CD14-positive monocyte (primary cell): ENCODE measurements around the gene SCN8A. TPM values are rescaled to one million over a fixed set of nuclear protein-coding genes. Genes with fewer than 3 reads are reported as not detected.

Experiments
- DNase-seq, 3 donors: peaks; one replicate each; pipeline ENCODE4 v3.0.0-alpha.2; 2011 to 2022
- H2AFZ ChIP-seq: 2 replicates; pipeline ENCODE4 v1.6.0; 2012; ENCODE audit warnings: mild to moderate bottlenecking, low read depth, low read length, inconsistent platforms; ENCODE audit not compliant: insufficient read depth, poor library complexity, severe bottlenecking
- H3K27ac ChIP-seq, 2 donors: 1 replicate in 1 of 2; 2 replicates in 1 of 2; pipeline ENCODE4 v1.5.1; 2012 to 2013; ENCODE audit warnings: low read length in 2 of 2, control low read depth in 1 of 2, inconsistent platforms in 1 of 2, low read depth in 1 of 2, mild to moderate bottlenecking in 1 of 2
- H3K27me3 ChIP-seq, 2 donors: one replicate each; pipeline versions ENCODE4 v1.6.0 to v1.6.1; 2011 to 2013; ENCODE audit warnings: low read length in 2 of 2; ENCODE audit not compliant: control insufficient read depth in 2 of 2, insufficient read depth in 2 of 2
- H3K36me3 ChIP-seq, 2 donors: replicated peaks in 1 of 2; 1 replicate in 1 of 2; 2 replicates in 1 of 2; pipeline versions ENCODE4 v1.5.1 to v1.6.1; 2012 to 2013; ENCODE audit warnings: low read length in 2 of 2, control low read depth in 1 of 2, inconsistent platforms in 1 of 2, mild to moderate bottlenecking in 1 of 2; ENCODE audit not compliant: insufficient read depth in 2 of 2, control insufficient read depth in 1 of 2
- H3K4me1 ChIP-seq, 2 donors: 1 replicate in 1 of 2; 2 replicates in 1 of 2; pipeline versions ENCODE4 v1.5.1 to v1.6.1; 2012 to 2013; ENCODE audit warnings: low read length in 2 of 2, control low read depth in 1 of 2, inconsistent platforms in 1 of 2, mild to moderate bottlenecking in 1 of 2, moderate library complexity in 1 of 2; ENCODE audit not compliant: insufficient read depth in 2 of 2, control insufficient read depth in 1 of 2
- H3K4me2 ChIP-seq: replicated peaks from 2 replicates; pipeline ENCODE3; 2012; ENCODE audit warnings: low read length, moderate library complexity, mild to moderate bottlenecking; ENCODE audit not compliant: poor library complexity, severe bottlenecking; ENCODE audit errors: extremely low read depth
- H3K4me3 ChIP-seq, 3 experiments: fragments of 200-600 bp in 1 of 3; sonication (generic) in 1 of 3; replicated peaks in 1 of 3; 1 replicate in 2 of 3; 2 replicates in 1 of 3; pipeline ENCODE4 v1.5.1; 2011 to 2013; ENCODE audit warnings: low read length in 3 of 3, mild to moderate bottlenecking in 3 of 3, control low read depth in 2 of 3, low read depth in 2 of 3, inconsistent platforms in 1 of 3, moderate library complexity in 1 of 3
- H3K79me2 ChIP-seq: 2 replicates; pipeline ENCODE4 v1.6.0; 2012; ENCODE audit warnings: mild to moderate bottlenecking, control low read depth, inconsistent platforms, low read length, moderate library complexity; ENCODE audit not compliant: insufficient read depth
- H3K9ac ChIP-seq: 2 replicates; pipeline ENCODE4 v1.6.0; 2017; ENCODE audit warnings: low read length, mild to moderate bottlenecking; ENCODE audit not compliant: insufficient read depth, poor library complexity, severe bottlenecking
- H3K9me3 ChIP-seq, 2 donors: replicated peaks in 1 of 2; 1 replicate in 1 of 2; 2 replicates in 1 of 2; pipeline versions ENCODE4 v1.5.1 to v1.6.1; 2012 to 2013; ENCODE audit warnings: low read length in 2 of 2, control low read depth in 1 of 2; ENCODE audit not compliant: control insufficient read depth in 1 of 2, insufficient read depth in 1 of 2
- H4K20me1 ChIP-seq: 2 replicates; pipeline ENCODE4 v1.6.0; 2012; ENCODE audit warnings: mild to moderate bottlenecking, low read length, control low read depth, moderate library complexity; ENCODE audit not compliant: insufficient read depth
- H3K27ac Mint-ChIP-seq, 7 donors: one replicate each; pipeline ENCODE4 v1.8.0; 2020; ENCODE audit warnings: mild to moderate bottlenecking in 7 of 7, mixed read lengths in 7 of 7, moderate library complexity in 6 of 7, inconsistent platforms in 2 of 7
- H3K27me3 Mint-ChIP-seq, 3 donors: one replicate each; pipeline ENCODE4 v1.8.0; 2021 to 2022; ENCODE audit warnings: low read depth in 3 of 3, mild to moderate bottlenecking in 3 of 3, mixed read lengths in 3 of 3, moderate library complexity in 3 of 3, inconsistent platforms in 1 of 3
- H3K36me3 Mint-ChIP-seq, 2 donors: one replicate each; pipeline ENCODE4 v1.8.0; 2020; ENCODE audit warnings: mixed read lengths in 2 of 2, inconsistent platforms in 1 of 2, mild to moderate bottlenecking in 1 of 2
- H3K4me1 Mint-ChIP-seq: one replicate; pipeline ENCODE4 v1.8.0; 2020; ENCODE audit warnings: mild to moderate bottlenecking, mixed read lengths
- H3K4me3 Mint-ChIP-seq, 2 donors: one replicate each; pipeline ENCODE4 v1.8.0; 2020; ENCODE audit warnings: mild to moderate bottlenecking in 2 of 2, mixed read lengths in 2 of 2, moderate library complexity in 1 of 2
- H3K9me3 Mint-ChIP-seq, 7 donors: one replicate each; pipeline ENCODE4 v1.8.0; 2020 to 2022; ENCODE audit warnings: mixed read lengths in 7 of 7, mild to moderate bottlenecking in 6 of 7, moderate library complexity in 6 of 7, inconsistent platforms in 2 of 7
- CTCF ChIP-seq: fragments of 200-600 bp; IDR thresholded peaks from one replicate; pipeline ENCODE4 v1.8.0; 2022; ENCODE audit warnings: antibody characterized with exemption, mild to moderate bottlenecking
- WGBS: methylation state at CpG from one replicate; pipeline ENCODE4 v1.1.5; 2013; ENCODE audit warnings: missing lambda C conversion rate; ENCODE audit not compliant: insufficient coverage; 5-methylcytosine and 5-hydroxymethylcytosine counted together
- intact Hi-C, 2 donors: fragments of 100-400 bp; cut with micrococcal nuclease; formaldehyde crosslinking; loops; one replicate each; pipeline versions ENCODE4 v1.15.0 to v1.15.1; 2023
- polyA plus RNA-seq, 3 donors: library from polyadenylated mRNA; depleted of rRNA in 1 of 3; unstranded in 2 of 3; stranded (reverse) in 1 of 3; fragments of 300-500 nt in 2 of 3; fragments of >200 nt in 1 of 3; fragmentation: Illumina TruSeq in 2 of 3; gene quantifications; 1 replicate in 2 of 3; 2 replicates in 1 of 3; pipeline ENCODE4 v1.2.3, GENCODE V29; 2012 to 2021

SCN8A gene
- polyA plus RNA-seq, 3 donors = 0.03 TPM; not detected in 2

- Mint-ChIP-seq H3K9me3 (no peaks in the 10 kb centered on the region), H3K4me1 (no peaks in the 10 kb centered on the region), H3K27ac (no peak overlapping the region), H3K36me3 (no peaks in the 10 kb centered on the region), H3K4me3 (no peak overlapping the region), H3K27me3 (peaks cover 0 to 3% (median 3%) of the 10 kb centered on the region in 3 donors)
- Histone ChIP-seq H2AFZ (no peak overlapping the region), H3K27ac (no peak overlapping the region), H3K9me3 (no peaks in the 10 kb centered on the region), H3K36me3 (no peaks in the 10 kb centered on the region), H3K27me3 (no peaks in the 10 kb centered on the region), H3K4me1 (no peaks in the 10 kb centered on the region), H3K4me3 (no peak overlapping the region), H3K79me2 (no peaks in the 10 kb centered on the region), H4K20me1 (no peaks in the 10 kb centered on the region), H3K4me2 (no peak overlapping the region), H3K9ac (no peak overlapping the region)
- intact Hi-C loops = no loop called here
- no peak for TF ChIP-seq CTCF
- DNase-seq = no peak
- no CpG with 5 or more reads among the region's 1 CpG for WGBS
These were observed 169.2 kb downstream of the SCN8A start for GRCh38 chr12:51760231-51760630.

GRCh38 chr12:51763743-51764142 is 172.7 kb downstream of the SCN8A start:
- no peaks in the 10 kb centered on the region for H3K27me3 Mint-ChIP-seq
- Histone ChIP-seq H3K4me1 (no peaks in the 10 kb centered on the region), H3K9me3 (no peaks in the 10 kb centered on the region), H3K36me3 (no peaks in the 10 kb centered on the region), H3K27ac (no peak overlapping the region), H2AFZ (no peak overlapping the region), H4K20me1 (no peaks in the 10 kb centered on the region), H3K79me2 (no peaks in the 10 kb centered on the region), H3K4me3 (no peak overlapping the region), H3K4me2 (no peak overlapping the region), H3K9ac (no peak overlapping the region), H3K27me3 (no peaks in the 10 kb centered on the region)
- intact Hi-C loops = no loop called here
- H3K4me3 Mint-ChIP-seq = no peak overlapping the region
- H3K4me1 Mint-ChIP-seq = no peaks in the 10 kb centered on the region
- H3K9me3 Mint-ChIP-seq = no peaks in the 10 kb centered on the region
- no peak for TF ChIP-seq CTCF
- no peaks in the 10 kb centered on the region for H3K36me3 Mint-ChIP-seq
- DNase-seq = no peak
- no peak overlapping the region for H3K27ac Mint-ChIP-seq
